Measurements from ENCODE around the gene SEPTIN2. TPM values are rescaled to one million over a fixed set of nuclear protein-coding genes. Genes with fewer than 3 reads are reported as not detected.
"Not testable (repeated sequence)": the region's sequence is repeated elsewhere in the genome, so short reads cannot be mapped to it uniquely, and the experiment has no call there.

The SEPTIN2 gene
- total RNA-seq, 1 experiment from 2014 or later, result 281 TPM

GRCh38 chr2:241364781-241365180, 49.1 kb downstream of the SEPTIN2 start:
- Histone ChIP-seq H3K9ac (ENCODE audit: low read length) (no peak overlapping the region), H3K4me1 (ENCODE audit: low read length) (peaks cover 54% of the 10 kb centered on the region), H3K27me3 (ENCODE audit: low read length) (no peaks in the 10 kb centered on the region), H3K27ac (ENCODE audit: low read length) (no peak overlapping the region), H3K79me2 (ENCODE audit: low read length) (peaks cover 59% of the 10 kb centered on the region), H3K36me3 (ENCODE audit: insufficient read depth, low read length) (no peaks in the 10 kb centered on the region), H3K4me3 (ENCODE audit: low read length) (no peak overlapping the region), H3K9me3 (ENCODE audit: low read length) (no peaks in the 10 kb centered on the region), H4K20me1 (ENCODE audit: insufficient read depth, low read depth, low read length) (peaks cover 46% of the 10 kb centered on the region), H2AFZ (ENCODE audit: low read length) (no peak overlapping the region), H3K9me2 (replicated peaks; ENCODE audit: insufficient read depth, low read length) (no peaks in the 10 kb centered on the region), H3K4me2 (ENCODE audit: low read depth, low read length, poor library complexity, severe bottlenecking) (no peak overlapping the region)
- DNase-seq, result peak; percentile 38

DNA sequence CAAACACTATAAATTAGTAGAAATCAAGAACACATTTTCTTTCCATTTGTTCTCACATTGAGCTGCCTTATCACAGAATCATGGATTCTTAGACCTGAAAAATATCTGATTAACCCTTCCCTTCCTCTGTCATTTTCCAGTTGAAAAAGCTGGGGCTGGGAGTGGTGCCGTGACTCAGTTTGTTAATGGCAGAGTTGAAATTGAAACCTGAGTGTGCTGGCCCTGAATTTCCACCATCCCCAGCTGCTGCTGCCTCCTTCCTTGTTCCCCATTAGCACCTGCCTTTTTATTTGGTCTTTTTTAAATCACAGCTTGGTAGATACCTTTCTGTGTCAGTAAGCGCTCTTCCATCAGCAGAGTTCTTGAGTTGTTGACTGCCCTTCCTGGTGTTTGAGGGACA, 51.0 kb downstream of the SEPTIN2 start:
- no peak for DNase-seq
- Histone ChIP-seq H3K9ac (ENCODE audit: low read length) (peak overlapping the region; percentile 13; the same call in 1 of the 2 replicates), H3K9me2 (replicated peaks; ENCODE audit: insufficient read depth, low read length) (no peaks in the 10 kb centered on the region), H3K27me3 (ENCODE audit: low read length) (no peaks in the 10 kb centered on the region), H3K4me1 (ENCODE audit: low read length) (peaks cover 72% of the 10 kb centered on the region), H3K79me2 (ENCODE audit: low read length) (peaks cover 57% of the 10 kb centered on the region), H2AFZ (ENCODE audit: low read length) (no peak overlapping the region), H3K36me3 (ENCODE audit: insufficient read depth, low read length) (no peaks in the 10 kb centered on the region), H3K27ac (ENCODE audit: low read length) (peak overlapping the region; percentile 56), H3K4me2 (ENCODE audit: low read depth, low read length, poor library complexity, severe bottlenecking) (peak overlapping the region; percentile 40), H3K9me3 (ENCODE audit: low read length) (no peaks in the 10 kb centered on the region), H3K4me3 (ENCODE audit: low read length) (no peak overlapping the region), H4K20me1 (ENCODE audit: insufficient read depth, low read depth, low read length) (peaks cover 33% of the 10 kb centered on the region)

DNA sequence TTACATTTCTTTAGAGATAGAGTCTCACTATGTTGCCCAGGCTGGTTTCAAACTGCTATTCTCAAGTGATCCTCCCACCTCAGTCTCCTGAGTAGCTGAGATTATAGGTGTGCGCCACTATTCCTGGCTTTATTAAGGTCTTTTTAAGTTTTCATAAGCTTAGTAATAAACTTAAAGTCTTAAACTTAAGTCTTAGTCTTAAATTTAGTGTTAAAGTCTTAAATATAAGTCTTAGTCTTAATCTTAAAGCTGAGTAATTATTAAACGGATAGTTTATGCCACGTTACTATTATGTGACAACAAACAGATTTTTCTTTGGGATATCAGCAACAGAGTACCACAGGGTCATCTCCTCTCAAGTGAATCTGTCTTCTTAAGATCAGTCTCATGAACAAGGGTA, 52.9 kb downstream of the SEPTIN2 start:
- H3K36me3 ChIP-seq (ENCODE audit: insufficient read depth, low read length), result no peaks in the 10 kb centered on the region
- H3K4me1 ChIP-seq (ENCODE audit: low read length), result peaks cover 91% of the 10 kb centered on the region
- no peak for DNase-seq
- H3K27ac ChIP-seq (ENCODE audit: low read length), result no peak overlapping the region
- H3K4me3 ChIP-seq (ENCODE audit: low read length), result no peak overlapping the region
- H3K9me2 ChIP-seq (replicated peaks; ENCODE audit: insufficient read depth, low read length), result no peaks in the 10 kb centered on the region
- H3K4me2 ChIP-seq (ENCODE audit: low read depth, low read length, poor library complexity, severe bottlenecking), result no peak overlapping the region
- no peak overlapping the region for H3K9ac ChIP-seq (ENCODE audit: low read length)
- H2AFZ ChIP-seq (ENCODE audit: low read length), result no peak overlapping the region
- no peaks in the 10 kb centered on the region for H3K27me3 ChIP-seq (ENCODE audit: low read length)
- peaks cover 41% of the 10 kb centered on the region for H4K20me1 ChIP-seq (ENCODE audit: insufficient read depth, low read depth, low read length)
- H3K79me2 ChIP-seq (ENCODE audit: low read length), result peaks cover 50% of the 10 kb centered on the region
- H3K9me3 ChIP-seq (ENCODE audit: low read length), result no peaks in the 10 kb centered on the region

DNA sequence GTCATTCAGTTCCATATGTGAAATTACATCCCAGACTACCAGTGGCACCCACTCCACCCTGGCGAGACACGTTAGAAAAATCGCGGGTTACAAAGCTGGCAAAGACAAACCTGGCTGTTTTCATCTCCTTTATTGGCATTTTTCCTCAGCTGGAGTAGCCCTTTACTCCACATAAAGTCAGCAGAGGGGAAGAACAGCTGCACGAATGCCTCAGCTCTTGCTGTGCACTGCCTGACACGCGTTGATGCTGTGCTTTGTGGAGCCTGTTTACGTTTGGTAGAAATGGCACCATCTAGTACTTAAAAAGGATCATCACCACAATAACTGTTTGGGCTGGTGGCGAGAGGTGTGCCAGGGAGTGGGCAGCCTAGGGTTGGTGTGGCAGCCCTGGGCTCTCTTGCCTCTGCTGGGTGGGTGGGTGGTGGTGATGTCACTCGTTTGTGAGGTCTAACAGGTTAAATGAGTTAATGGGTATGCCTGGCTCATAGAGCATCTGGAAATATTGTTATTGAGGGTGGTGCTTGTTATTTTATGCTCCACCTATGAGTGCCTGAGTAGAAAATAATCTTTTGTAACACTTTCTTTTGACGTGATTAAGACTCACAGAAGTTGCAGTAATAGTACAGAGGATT, 56.8 kb downstream of the SEPTIN2 start:
- peak overlapping the region; percentile 22; the same call in 1 of the 2 replicates for H3K4me3 ChIP-seq (ENCODE audit: low read length)
- H3K36me3 ChIP-seq (ENCODE audit: insufficient read depth, low read length), result peaks cover 11% of the 10 kb centered on the region; the same call in 1 of the 2 replicates
- DNase-seq, result peak; percentile 42
- H2AFZ ChIP-seq (ENCODE audit: low read length), result no peak overlapping the region
- H3K27me3 ChIP-seq (ENCODE audit: low read length), result no peaks in the 10 kb centered on the region
- H3K9me2 ChIP-seq (replicated peaks; ENCODE audit: insufficient read depth, low read length), result no peaks in the 10 kb centered on the region
- H3K4me2 ChIP-seq (ENCODE audit: low read depth, low read length, poor library complexity, severe bottlenecking), result peak overlapping the region; percentile 71
- peaks cover 20% of the 10 kb centered on the region for H4K20me1 ChIP-seq (ENCODE audit: insufficient read depth, low read depth, low read length)
- peaks cover 45% of the 10 kb centered on the region for H3K79me2 ChIP-seq (ENCODE audit: low read length)
- peak overlapping the region; percentile 88 for H3K27ac ChIP-seq (ENCODE audit: low read length)
- no peaks in the 10 kb centered on the region for H3K9me3 ChIP-seq (ENCODE audit: low read length)
- 0 out of 2 replicates have a peak overlapping the region, but pooled peaks have one; percentile 1 for H3K9ac ChIP-seq (ENCODE audit: low read length)
- peaks cover 72% of the 10 kb centered on the region for H3K4me1 ChIP-seq (ENCODE audit: low read length)

- no peaks in the 10 kb centered on the region for H3K27me3 ChIP-seq (ENCODE audit: low read length)
- peaks cover 13% of the 10 kb centered on the region for H4K20me1 ChIP-seq (ENCODE audit: insufficient read depth, low read depth, low read length)
- H3K9ac ChIP-seq (ENCODE audit: low read length), result peak overlapping the region; percentile 31; the same call in 1 of the 2 replicates
- H3K36me3 ChIP-seq (ENCODE audit: insufficient read depth, low read length), result peaks cover 11% of the 10 kb centered on the region; the same call in 1 of the 2 replicates
- H3K4me3 ChIP-seq (ENCODE audit: low read length), result peak overlapping the region; percentile 22
- H2AFZ ChIP-seq (ENCODE audit: low read length), result no peak overlapping the region
- H3K27ac ChIP-seq (ENCODE audit: low read length), result peak overlapping the region; percentile 88
- no peaks in the 10 kb centered on the region for H3K9me3 ChIP-seq (ENCODE audit: low read length)
- H3K4me2 ChIP-seq (ENCODE audit: low read depth, low read length, poor library complexity, severe bottlenecking), result peak overlapping the region; percentile 71
- H3K79me2 ChIP-seq (ENCODE audit: low read length), result peaks cover 40% of the 10 kb centered on the region
- DNase-seq, result peak; percentile 55
- no peaks in the 10 kb centered on the region for H3K9me2 ChIP-seq (replicated peaks; ENCODE audit: insufficient read depth, low read length)
- peaks cover 68% of the 10 kb centered on the region for H3K4me1 ChIP-seq (ENCODE audit: low read length)
These were observed 57.7 kb downstream of the SEPTIN2 start for GRCh38 chr2:241373446-241373845.

GRCh38 chr2:241373906-241374305, 58.2 kb downstream of the SEPTIN2 start:
- Histone ChIP-seq H3K4me1 (ENCODE audit: low read length) (peaks cover 64% of the 10 kb centered on the region), H4K20me1 (ENCODE audit: insufficient read depth, low read depth, low read length) (peaks cover 17% of the 10 kb centered on the region), H3K79me2 (ENCODE audit: low read length) (peaks cover 38% of the 10 kb centered on the region), H3K4me3 (ENCODE audit: low read length) (peak overlapping the region; percentile 22; the same call in 1 of the 2 replicates), H3K4me2 (ENCODE audit: low read depth, low read length, poor library complexity, severe bottlenecking) (peak overlapping the region; percentile 71), H3K9ac (ENCODE audit: low read length) (peak overlapping the region; percentile 52; the same call in 1 of the 2 replicates), H3K36me3 (ENCODE audit: insufficient read depth, low read length) (peaks cover 11% of the 10 kb centered on the region; the same call in 1 of the 2 replicates), H3K27ac (ENCODE audit: low read length) (peak overlapping the region; percentile 88)
- H2AFZ ChIP-seq (ENCODE audit: low read length); H3K9me3 ChIP-seq (ENCODE audit: low read length); H3K27me3 ChIP-seq (ENCODE audit: low read length); H3K9me2 ChIP-seq (replicated peaks; ENCODE audit: insufficient read depth, low read length): not testable (repeated sequence)
- peak; percentile 72 for DNase-seq

GRCh38 chr2:241375300-241375699, 59.6 kb downstream of the SEPTIN2 start:
- Histone ChIP-seq H3K4me2 (ENCODE audit: low read depth, low read length, poor library complexity, severe bottlenecking) (no peak overlapping the region), H3K79me2 (ENCODE audit: low read length) (peaks cover 39% of the 10 kb centered on the region)
- no peak for DNase-seq

GRCh38 chr2:241376808-241377207, 61.1 kb downstream of the SEPTIN2 start:
- no peak for DNase-seq
- Histone ChIP-seq H2AFZ (ENCODE audit: low read length) (no peak overlapping the region), H3K4me1 (ENCODE audit: low read length) (peaks cover 43% of the 10 kb centered on the region), H3K27me3 (ENCODE audit: low read length) (no peaks in the 10 kb centered on the region), H3K4me2 (ENCODE audit: low read depth, low read length, poor library complexity, severe bottlenecking) (no peak overlapping the region), H3K79me2 (ENCODE audit: low read length) (peaks cover 33% of the 10 kb centered on the region), H3K27ac (ENCODE audit: low read length) (no peak overlapping the region), H4K20me1 (ENCODE audit: insufficient read depth, low read depth, low read length) (peaks cover 36% of the 10 kb centered on the region), H3K9ac (ENCODE audit: low read length) (no peak overlapping the region), H3K9me2 (replicated peaks; ENCODE audit: insufficient read depth, low read length) (no peaks in the 10 kb centered on the region), H3K4me3 (ENCODE audit: low read length) (no peak overlapping the region), H3K36me3 (ENCODE audit: insufficient read depth, low read length) (peaks cover 11% of the 10 kb centered on the region; the same call in 1 of the 2 replicates), H3K9me3 (ENCODE audit: low read length) (no peaks in the 10 kb centered on the region)

More at GRCh38 chr2:241375300-241375699, 59.6 kb downstream of the SEPTIN2 start:
- no peak overlapping the region for H3K9ac ChIP-seq (ENCODE audit: low read length)
- no peaks in the 10 kb centered on the region for H3K27me3 ChIP-seq (ENCODE audit: low read length)
- no peak overlapping the region for H3K4me3 ChIP-seq (ENCODE audit: low read length)
- H3K27ac ChIP-seq (ENCODE audit: low read length), result no peak overlapping the region
- H3K9me2 ChIP-seq (replicated peaks; ENCODE audit: insufficient read depth, low read length), result no peaks in the 10 kb centered on the region
- no peak overlapping the region for H2AFZ ChIP-seq (ENCODE audit: low read length)
- H4K20me1 ChIP-seq (ENCODE audit: insufficient read depth, low read depth, low read length), result peaks cover 29% of the 10 kb centered on the region
- peaks cover 50% of the 10 kb centered on the region for H3K4me1 ChIP-seq (ENCODE audit: low read length)
- peaks cover 11% of the 10 kb centered on the region; the same call in 1 of the 2 replicates for H3K36me3 ChIP-seq (ENCODE audit: insufficient read depth, low read length)
- H3K9me3 ChIP-seq (ENCODE audit: low read length), result no peaks in the 10 kb centered on the region
